Mesenchymal stem cell (in vitro differentiated cells and primary cell): Measurements from ENCODE around the gene C6orf136.

Experiments
- DNase-seq: peaks from one replicate; pipeline ENCODE4 v3.0.0-alpha.2; 2013
- H2AFZ ChIP-seq: one replicate; pipeline ENCODE4 v1.6.1; 2013; ENCODE audit warnings: low read depth, mild to moderate bottlenecking, control low read depth, inconsistent platforms, low read length, moderate library complexity
- H2AK5ac ChIP-seq: 2 replicates; pipeline ENCODE4 v1.6.1; 2013; ENCODE audit warnings: low read length, moderate library complexity, mild to moderate bottlenecking, inconsistent platforms; ENCODE audit not compliant: severe bottlenecking
- H2BK120ac ChIP-seq: one replicate; pipeline ENCODE4 v1.6.1; 2013; ENCODE audit warnings: low read depth, mild to moderate bottlenecking, inconsistent platforms, low read length, moderate library complexity
- H2BK12ac ChIP-seq, 2 experiments: one replicate each; pipeline ENCODE4 v1.6.1; 2013; ENCODE audit warnings: inconsistent platforms in 2 of 2, low read length in 2 of 2, mild to moderate bottlenecking in 2 of 2, moderate library complexity in 2 of 2, control low read depth in 1 of 2
- H2BK15ac ChIP-seq: one replicate; pipeline ENCODE4 v1.6.1; 2013; ENCODE audit warnings: mild to moderate bottlenecking, low read depth, inconsistent platforms; ENCODE audit not compliant: poor library complexity, severe bottlenecking
- H2BK5ac ChIP-seq: 2 replicates; pipeline ENCODE4 v1.6.1; 2013; ENCODE audit warnings: low read depth, mild to moderate bottlenecking, low read length, control low read depth, inconsistent platforms; ENCODE audit not compliant: poor library complexity, severe bottlenecking
- H3K14ac ChIP-seq, 2 experiments: one replicate each; pipeline ENCODE4 v1.6.1; 2013; ENCODE audit warnings: inconsistent platforms in 2 of 2, low read length in 2 of 2, control low read depth in 1 of 2, mild to moderate bottlenecking in 1 of 2, moderate library complexity in 1 of 2
- H3K18ac ChIP-seq, 2 experiments: one replicate each; pipeline ENCODE4 v1.6.1; 2013; ENCODE audit warnings: inconsistent platforms in 2 of 2, low read length in 2 of 2, control low read depth in 1 of 2, low read depth in 1 of 2, mild to moderate bottlenecking in 1 of 2
- H3K23ac ChIP-seq, 2 experiments: one replicate each; pipeline ENCODE4 v1.6.1; 2013; ENCODE audit warnings: inconsistent platforms in 2 of 2, low read length in 2 of 2, mild to moderate bottlenecking in 2 of 2, moderate library complexity in 2 of 2, control low read depth in 1 of 2
- H3K27ac ChIP-seq: 2 replicates; pipeline ENCODE4 v1.5.1; 2013; ENCODE audit warnings: mild to moderate bottlenecking, moderate library complexity, low read length, control low read depth, inconsistent platforms; ENCODE audit not compliant: poor library complexity, severe bottlenecking
- H3K27me3 ChIP-seq, 2 experiments: 2 replicates each; pipeline versions ENCODE4 v1.6.1 to v1.7.0; 2013; ENCODE audit warnings: low read length in 2 of 2, mild to moderate bottlenecking in 2 of 2, moderate library complexity in 2 of 2, control low read depth in 1 of 2, inconsistent platforms in 1 of 2; ENCODE audit not compliant: control insufficient read depth in 1 of 2, insufficient read depth in 1 of 2
- H3K36me3 ChIP-seq, 2 experiments: 2 replicates each; pipeline versions ENCODE4 v1.6.1 to v1.7.0; 2013; ENCODE audit warnings: low read length in 2 of 2, control low read depth in 1 of 2, inconsistent platforms in 1 of 2, low read depth in 1 of 2, mild to moderate bottlenecking in 1 of 2; ENCODE audit not compliant: insufficient read depth in 2 of 2, control insufficient read depth in 1 of 2
- H3K4ac ChIP-seq, 2 experiments: one replicate each; pipeline ENCODE4 v1.6.1; 2013; ENCODE audit warnings: inconsistent platforms in 2 of 2, low read length in 2 of 2, mild to moderate bottlenecking in 2 of 2, moderate library complexity in 2 of 2, control low read depth in 1 of 2, low read depth in 1 of 2
- H3K4me1 ChIP-seq: 2 replicates; pipeline ENCODE4 v1.6.1; 2013; ENCODE audit warnings: low read depth, low read length, control low read depth; ENCODE audit not compliant: control insufficient read depth, insufficient read depth
- H3K4me2 ChIP-seq: 2 replicates; pipeline ENCODE4 v1.6.1; 2013; ENCODE audit warnings: low read length, mild to moderate bottlenecking, inconsistent platforms; ENCODE audit not compliant: poor library complexity, severe bottlenecking
- H3K4me3 ChIP-seq, 2 experiments: 2 replicates each; pipeline versions ENCODE4 v1.5.1 to v1.7.0; 2013; ENCODE audit warnings: low read length in 2 of 2, mild to moderate bottlenecking in 2 of 2, control low read depth in 1 of 2, low read depth in 1 of 2; ENCODE audit not compliant: insufficient read depth in 1 of 2
- H3K79me1 ChIP-seq: replicated peaks from 2 replicates; pipeline ENCODE4 v1.6.1; 2013; ENCODE audit warnings: mild to moderate bottlenecking, control low read depth, low read length, inconsistent platforms; ENCODE audit not compliant: poor library complexity, severe bottlenecking
- H3K9ac ChIP-seq: 2 replicates; pipeline ENCODE4 v1.7.0; 2013; ENCODE audit warnings: mild to moderate bottlenecking, low read length, moderate library complexity
- H3K9me3 ChIP-seq: 2 replicates; pipeline ENCODE4 v1.7.0; 2013; ENCODE audit warnings: mild to moderate bottlenecking, low read length; ENCODE audit not compliant: control insufficient read depth
- H4K8ac ChIP-seq: one replicate; pipeline ENCODE4 v1.6.1; 2013; ENCODE audit warnings: inconsistent platforms, mild to moderate bottlenecking, low read length, moderate library complexity
- H4K91ac ChIP-seq: one replicate; pipeline ENCODE4 v1.6.1; 2013; ENCODE audit warnings: mild to moderate bottlenecking, low read length, inconsistent platforms
- whole genome bisulfite sequencing: methylation state at CpG from one replicate; pipeline ENCODE4 v1.1.7; 2013; ENCODE audit warnings: mixed read lengths; 5-methylcytosine and 5-hydroxymethylcytosine counted together

C6orf136 gene

DNA sequence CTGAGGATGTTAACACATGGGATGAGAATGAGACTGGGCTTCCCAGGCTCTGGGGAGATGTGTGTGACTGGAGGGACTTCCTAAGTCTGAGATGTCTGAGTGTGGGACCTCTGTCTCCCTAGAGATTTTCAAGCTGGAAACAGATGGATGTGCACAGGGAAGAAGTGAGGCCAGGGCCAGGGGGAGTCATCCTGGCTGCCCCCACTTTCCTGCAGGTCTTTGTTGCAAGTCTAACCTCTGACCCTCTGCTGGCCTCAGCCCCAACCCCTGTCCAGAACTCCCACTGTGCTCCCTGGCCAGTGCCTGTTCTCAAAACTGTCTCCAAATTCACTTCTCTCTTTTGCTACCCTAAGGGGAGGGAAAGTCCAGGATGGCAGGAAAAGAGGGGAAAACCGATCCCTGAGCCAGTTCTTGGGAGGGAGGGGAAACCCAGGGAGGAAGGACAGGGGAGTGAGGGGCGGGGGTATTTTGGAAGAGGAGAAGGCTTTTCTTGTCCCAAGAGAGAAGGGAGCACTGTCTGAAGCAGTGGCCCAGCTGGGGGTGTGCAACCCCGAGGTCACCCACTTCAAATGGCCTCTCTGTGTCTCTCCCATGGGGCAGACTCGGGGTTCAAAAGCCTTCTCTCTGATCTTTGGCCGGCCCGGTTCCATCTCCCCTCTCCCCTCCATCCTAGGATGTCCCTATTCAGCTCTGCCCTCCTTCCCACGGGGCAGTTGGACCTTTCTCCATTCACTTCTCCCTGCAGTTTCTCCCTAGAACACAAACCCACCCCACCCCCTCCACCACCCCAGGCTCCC lies 36.4 kb downstream of the C6orf136 start:
- H2AFZ ChIP-seq = no peak overlapping the region
- no peaks in the 10 kb centered on the region for H3K79me1 ChIP-seq
- H2BK120ac ChIP-seq = peak overlapping the region; percentile 27
- H3K27me3 ChIP-seq = no peaks in the 10 kb centered on the region
- peak overlapping the region; percentile 30 for H2BK15ac ChIP-seq
- H3K4me3 ChIP-seq = peak overlapping the region; percentile 70 to 93
- H3K36me3 ChIP-seq = peaks cover 33 to 37% of the 10 kb centered on the region in 2 experiments
- H4K91ac ChIP-seq = no peak overlapping the region
- peak overlapping the region in 1 of 2 experiments; percentile 91 for H3K4ac ChIP-seq
- no peaks in the 10 kb centered on the region for H3K9me3 ChIP-seq
- H3K9ac ChIP-seq = peak overlapping the region; percentile 95
- WGBS = 9% methylated on average over 6 of the region's 7 CpGs
- H2BK5ac ChIP-seq = peak overlapping the region; percentile 90
- peak overlapping the region; percentile 4 to 84 for H3K18ac ChIP-seq
- H3K23ac ChIP-seq = peak overlapping the region in 1 of 2 experiments; percentile 15
- peak overlapping the region; percentile 91 for H3K4me2 ChIP-seq
- H3K4me1 ChIP-seq = peaks cover 28% of the 10 kb centered on the region
- H4K8ac ChIP-seq = no peak overlapping the region
- H2AK5ac ChIP-seq = peak overlapping the region; percentile 80
- DNase-seq = peak; percentile 38
- peak overlapping the region; percentile 62 to 78 for H3K14ac ChIP-seq
- peak overlapping the region; percentile 98 for H3K27ac ChIP-seq
- peak overlapping the region in 1 of 2 experiments; percentile 56 for H2BK12ac ChIP-seq

GRCh38 chr6:30683980-30684338 lies 37.0 kb downstream of the C6orf136 start:
- WGBS = 22% methylated on average over 2 of the region's 2 CpGs
- H3K27me3 ChIP-seq = no peaks in the 10 kb centered on the region
- no peaks in the 10 kb centered on the region for H3K9me3 ChIP-seq
- H3K4me3 ChIP-seq = peak overlapping the region; percentile 70 to 93
- H3K27ac ChIP-seq = peak overlapping the region; percentile 98
- H2BK15ac ChIP-seq = no peak overlapping the region
- H3K4ac ChIP-seq = peak overlapping the region; percentile 13 to 77
- no peak overlapping the region for H2BK12ac ChIP-seq
- peaks cover 2% of the 10 kb centered on the region for H3K79me1 ChIP-seq
- H3K36me3 ChIP-seq = peaks cover 29 to 37% of the 10 kb centered on the region in 2 experiments
- no peak overlapping the region for H4K8ac ChIP-seq
- peak overlapping the region; percentile 61 to 62 for H3K14ac ChIP-seq
- no peak overlapping the region for H2BK5ac ChIP-seq
- peak overlapping the region in 1 of 2 experiments; percentile 37 for H3K23ac ChIP-seq
- H3K9ac ChIP-seq = peak overlapping the region; percentile 95
- peaks cover 34% of the 10 kb centered on the region for H3K4me1 ChIP-seq
- peak overlapping the region; percentile 67 for H2AK5ac ChIP-seq
- H2AFZ ChIP-seq = no peak overlapping the region
- peak overlapping the region; percentile 83 for H3K4me2 ChIP-seq
- no peak for DNase-seq
- H4K91ac ChIP-seq = no peak overlapping the region
- peak overlapping the region; percentile 27 for H2BK120ac ChIP-seq
- H3K18ac ChIP-seq = peak overlapping the region; percentile 46 to 63

DNA sequence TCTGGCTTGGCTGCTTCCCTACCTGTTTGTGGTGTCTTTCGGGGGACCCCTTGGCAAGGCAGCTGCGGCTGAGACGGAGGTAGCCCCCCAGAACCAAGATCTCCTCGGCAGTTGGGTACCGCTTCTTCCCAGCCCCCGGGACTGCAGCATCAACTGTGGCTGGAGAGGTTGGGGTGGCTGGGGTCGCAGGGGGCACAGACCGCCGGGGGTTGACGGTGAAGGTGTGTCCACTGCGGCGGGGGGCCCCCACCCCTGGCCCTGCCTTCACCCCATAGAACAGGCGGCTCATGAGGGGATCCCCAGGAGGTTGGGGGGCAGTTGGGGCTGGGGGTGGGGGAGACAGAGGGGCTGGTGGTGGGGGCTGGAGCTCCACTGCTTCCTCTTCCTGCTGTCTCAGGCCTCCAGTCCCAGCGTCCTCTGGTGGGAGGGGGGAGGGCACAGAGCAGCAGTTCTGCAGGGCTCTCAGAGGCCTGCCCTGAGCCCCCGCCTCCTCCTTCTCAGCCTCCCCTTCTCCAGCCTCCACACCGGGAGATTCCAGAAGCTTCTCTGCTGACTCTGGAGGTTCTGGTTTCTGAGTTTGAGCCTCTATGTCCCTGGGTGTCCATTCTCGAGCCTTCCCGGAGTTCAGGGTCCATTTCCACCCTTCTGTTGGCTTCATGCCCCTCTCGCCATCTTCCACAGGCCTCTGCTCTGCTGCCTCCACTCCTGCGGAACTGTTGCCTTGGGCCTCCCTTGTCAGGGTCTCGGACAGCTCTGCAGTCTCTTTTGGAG lies 37.6 kb downstream of the C6orf136 start:
- peak overlapping the region in 1 of 2 experiments; percentile 83 for H3K14ac ChIP-seq
- no peak overlapping the region for H2BK15ac ChIP-seq
- no peaks in the 10 kb centered on the region for H3K27me3 ChIP-seq
- H3K4me3 ChIP-seq = peak overlapping the region; percentile 70 to 93
- H3K9ac ChIP-seq = peak overlapping the region; percentile 95
- peak overlapping the region; percentile 65 for H2AK5ac ChIP-seq
- peaks cover 27 to 33% of the 10 kb centered on the region in 2 experiments for H3K36me3 ChIP-seq
- H2BK5ac ChIP-seq = no peak overlapping the region
- no peak overlapping the region for H2BK12ac ChIP-seq
- H3K4ac ChIP-seq = peak overlapping the region in 1 of 2 experiments; percentile 77
- peak overlapping the region; percentile 69 to 81 for H3K18ac ChIP-seq
- peak overlapping the region; percentile 98 for H3K27ac ChIP-seq
- peaks cover 2% of the 10 kb centered on the region for H3K79me1 ChIP-seq
- peak; percentile 51 for DNase-seq
- no peak overlapping the region for H4K8ac ChIP-seq
- no peak overlapping the region for H2AFZ ChIP-seq
- H3K23ac ChIP-seq = peak overlapping the region in 1 of 2 experiments; percentile 26
- H3K4me1 ChIP-seq = peaks cover 34% of the 10 kb centered on the region
- no peak overlapping the region for H2BK120ac ChIP-seq
- H3K9me3 ChIP-seq = no peaks in the 10 kb centered on the region
- H3K4me2 ChIP-seq = peak overlapping the region; percentile 83
- H4K91ac ChIP-seq = peak overlapping the region; percentile 77
- 32% methylated on average over 13 of the region's 21 CpGs for WGBS
